Measurements from ENCODE around the gene GKAP1. TPM values are rescaled to one million over a fixed set of nuclear protein-coding genes. Genes with fewer than 3 reads are reported as not detected.
"Not testable (repeated sequence)": the region's sequence is repeated elsewhere in the genome, so short reads cannot be mapped to it uniquely, and the experiment has no call there.

Gene GKAP1
- total and polyA plus RNA-seq, 2 donors from 2014 or later = 7.1 to 8.6 TPM

DNA sequence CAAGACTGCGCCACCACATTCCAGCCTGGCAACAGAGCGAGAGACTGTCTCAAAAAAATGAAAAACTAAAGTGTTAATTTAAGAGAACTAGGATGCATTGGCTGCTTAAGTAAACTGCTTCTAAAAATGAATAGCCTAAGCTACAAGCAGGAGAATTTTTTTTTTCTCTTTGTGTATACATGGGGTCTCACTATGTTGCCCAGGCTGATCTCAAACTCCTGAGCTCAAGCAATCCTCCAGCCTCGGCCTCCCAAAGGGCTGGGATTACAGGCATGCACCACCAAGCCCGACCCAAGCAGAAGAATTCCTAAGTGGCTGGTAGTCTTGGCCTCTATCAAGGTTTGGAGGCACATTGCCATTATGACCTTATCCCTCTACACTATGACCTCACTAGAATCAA lies 2.4 kb downstream of the GKAP1 start:
- H3K27me3 ChIP-seq (ENCODE audit: control insufficient read depth, insufficient read depth, low read length); intact Hi-C loops (cut with DNase I); H3K9ac ChIP-seq (ENCODE audit: low read length in 3 of 3); H3K36me3 ChIP-seq (ENCODE audit: control insufficient read depth in 2 of 3, insufficient read depth in 3 of 3, low read length in 3 of 3); H3K9me3 ChIP-seq (ENCODE audit: control insufficient read depth in 2 of 3, insufficient read depth in 1 of 3, low read length in 3 of 3); FAIRE-seq; DNase-seq; H3K27ac ChIP-seq (ENCODE audit: low read depth in 2 of 2, low read length in 2 of 2); H3K4me3 ChIP-seq (ENCODE audit: low read length in 3 of 3); H3K4me1 ChIP-seq (ENCODE audit: control insufficient read depth in 2 of 3, insufficient read depth in 2 of 3, low read depth in 1 of 3, low read length in 3 of 3): not testable (repeated sequence)

- not testable (repeated sequence) for H3K9me3 ChIP-seq (ENCODE audit: control insufficient read depth in 2 of 3, insufficient read depth in 1 of 3, low read length in 3 of 3); H3K27me3 ChIP-seq (ENCODE audit: control insufficient read depth, insufficient read depth, low read length); FAIRE-seq
Measured at GRCh38 chr9:83809213-83809612, 8.4 kb downstream of the GKAP1 start.

DNA sequence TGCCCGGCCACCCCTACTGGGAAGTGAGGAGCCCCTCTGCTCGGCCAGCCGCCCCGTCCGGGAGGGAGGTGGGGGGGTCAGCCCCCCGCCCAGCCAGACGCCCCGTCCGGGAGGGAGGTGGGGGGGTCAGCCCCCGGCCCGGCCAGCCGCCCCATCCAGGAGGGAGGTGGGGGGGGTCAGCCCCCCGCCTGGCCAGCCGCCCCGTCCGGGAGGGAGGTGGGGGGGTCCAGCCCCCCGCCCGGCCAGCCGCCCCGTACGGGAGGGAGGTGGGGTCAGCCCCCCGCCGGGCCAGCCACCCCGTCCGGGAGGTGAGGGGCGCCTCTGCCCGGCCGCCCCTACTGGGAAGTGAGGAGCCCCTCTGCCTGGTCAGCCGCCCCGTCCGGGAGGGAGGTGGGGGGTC lies 13.1 kb downstream of the GKAP1 start:
- DNase-seq; intact Hi-C loops (cut with DNase I); H3K4me3 ChIP-seq (ENCODE audit: low read length in 3 of 3); FAIRE-seq; H3K9ac ChIP-seq (ENCODE audit: low read length in 3 of 3); H3K27me3 ChIP-seq (ENCODE audit: control insufficient read depth, insufficient read depth, low read length); H3K4me1 ChIP-seq (ENCODE audit: control insufficient read depth in 2 of 3, insufficient read depth in 2 of 3, low read depth in 1 of 3, low read length in 3 of 3); H3K27ac ChIP-seq (ENCODE audit: low read depth in 2 of 2, low read length in 2 of 2); H3K9me3 ChIP-seq (ENCODE audit: control insufficient read depth in 2 of 3, insufficient read depth in 1 of 3, low read length in 3 of 3); H3K36me3 ChIP-seq (ENCODE audit: control insufficient read depth in 2 of 3, insufficient read depth in 3 of 3, low read length in 3 of 3): not testable (repeated sequence)

More at GRCh38 chr9:83809213-83809612, 8.4 kb downstream of the GKAP1 start:
- H3K4me1 ChIP-seq (ENCODE audit: control insufficient read depth in 2 of 3, insufficient read depth in 2 of 3, low read depth in 1 of 3, low read length in 3 of 3); H3K27ac ChIP-seq (ENCODE audit: low read depth in 2 of 2, low read length in 2 of 2); intact Hi-C loops (cut with DNase I); H3K36me3 ChIP-seq (ENCODE audit: control insufficient read depth in 2 of 3, insufficient read depth in 3 of 3, low read length in 3 of 3); DNase-seq; H3K9ac ChIP-seq (ENCODE audit: low read length in 3 of 3); H3K4me3 ChIP-seq (ENCODE audit: low read length in 3 of 3): not testable (repeated sequence)

DNA sequence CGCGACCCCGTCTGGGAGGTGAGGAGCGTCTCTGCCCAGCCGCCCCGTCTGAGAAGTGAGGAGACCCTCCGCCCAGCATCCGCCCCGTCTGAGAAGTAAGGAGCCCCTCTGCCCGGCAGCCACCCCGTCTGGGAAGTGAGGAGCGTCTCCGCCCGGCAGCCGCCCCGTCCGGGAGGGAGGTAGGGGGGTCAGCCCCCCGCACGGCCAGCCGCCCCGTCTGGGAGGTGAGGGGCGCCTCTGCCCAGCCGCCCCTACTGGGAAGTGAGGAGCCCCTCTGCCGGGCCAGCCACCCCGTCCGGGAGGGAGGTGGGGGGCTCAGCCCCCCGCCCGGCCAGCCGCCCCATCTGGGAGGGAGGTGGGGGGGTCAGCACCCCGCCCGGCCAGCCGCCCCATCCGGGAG lies 13.6 kb downstream of the GKAP1 start:
- FAIRE-seq; intact Hi-C loops (cut with DNase I); DNase-seq; H3K4me3 ChIP-seq (ENCODE audit: low read length in 3 of 3); H3K4me1 ChIP-seq (ENCODE audit: control insufficient read depth in 2 of 3, insufficient read depth in 2 of 3, low read depth in 1 of 3, low read length in 3 of 3); H3K9ac ChIP-seq (ENCODE audit: low read length in 3 of 3); H3K9me3 ChIP-seq (ENCODE audit: control insufficient read depth in 2 of 3, insufficient read depth in 1 of 3, low read length in 3 of 3); H3K27me3 ChIP-seq (ENCODE audit: control insufficient read depth, insufficient read depth, low read length); H3K27ac ChIP-seq (ENCODE audit: low read depth in 2 of 2, low read length in 2 of 2); H3K36me3 ChIP-seq (ENCODE audit: control insufficient read depth in 2 of 3, insufficient read depth in 3 of 3, low read length in 3 of 3): not testable (repeated sequence)

- H3K9me3 ChIP-seq (ENCODE audit: control insufficient read depth in 2 of 3, insufficient read depth in 1 of 3, low read length in 3 of 3) = no peaks in the 10 kb centered on the region
- H3K4me3 ChIP-seq (ENCODE audit: low read length in 3 of 3) = no peak overlapping the region
- no peaks in the 10 kb centered on the region for H3K27me3 ChIP-seq (ENCODE audit: control insufficient read depth, insufficient read depth, low read length)
- H3K27ac ChIP-seq (ENCODE audit: low read depth in 2 of 2, low read length in 2 of 2) = no peak overlapping the region
- no peaks in the 10 kb centered on the region for H3K4me1 ChIP-seq (ENCODE audit: control insufficient read depth in 2 of 3, insufficient read depth in 2 of 3, low read depth in 1 of 3, low read length in 3 of 3)
- no peak for TF ChIP-seq CTCF (IDR thresholded peaks at IDR 0.05; ENCODE audit: borderline replicate concordance, extremely low read depth, insufficient read depth)
- DNase-seq = no peak
- no peak overlapping the region for H3K9ac ChIP-seq (ENCODE audit: low read length in 3 of 3)
- H3K36me3 ChIP-seq (ENCODE audit: control insufficient read depth in 2 of 3, insufficient read depth in 3 of 3, low read length in 3 of 3) = peaks cover 0 to 2% (median 0%) of the 10 kb centered on the region in 3 donors
- FAIRE-seq = no peak
- intact Hi-C loops (cut with DNase I) = no loop called here
Measured at GRCh38 chr9:83800236-83801033, 17.1 kb downstream of the GKAP1 start.

Data from kidney (tissue), 14 donors.